ENCODE data around the gene ZNF324B.
A peak's percentile ranks its signal among the peaks of the same experiment; 100 is the strongest.
"Not testable (repeated sequence)": the region's sequence is repeated elsewhere in the genome, so short reads cannot be mapped to it uniquely, and the experiment has no call there.

ZNF324B gene

GRCh38 chr19:58480831-58481230, 29.4 kb downstream of the ZNF324B start:
- DNase-seq: no peak

- no peak for DNase-seq
Measured at GRCh38 chr19:58482372-58482771, 30.9 kb downstream of the ZNF324B start.

GRCh38 chr19:58483776-58484175, 32.4 kb downstream of the ZNF324B start:
- no peak for DNase-seq

GRCh38 chr19:58484349-58484748, 32.9 kb downstream of the ZNF324B start:
- not testable (repeated sequence) for DNase-seq

- DNase-seq: no peak
Measured at GRCh38 chr19:58491393-58491792, 40.0 kb downstream of the ZNF324B start.

- no peak for DNase-seq
Measured at GRCh38 chr19:58492265-58492664, 40.8 kb downstream of the ZNF324B start.

- DNase-seq: no peak
Measured at GRCh38 chr19:58497634-58498170, 46.3 kb downstream of the ZNF324B start.

- no peak for DNase-seq
Measured at GRCh38 chr19:58498316-58499020, 47.0 kb downstream of the ZNF324B start.

GRCh38 chr19:58499021-58499927, 47.9 kb downstream of the ZNF324B start:
- DNase-seq: peak; percentile 94

- no peak for DNase-seq
Measured at GRCh38 chr19:58500242-58500641, 48.8 kb downstream of the ZNF324B start.
